ENCODE data around the gene SMPX. TPM values are rescaled to one million over a fixed set of nuclear protein-coding genes. Genes with fewer than 3 reads are reported as not detected.
"Not testable (repeated sequence)": the region's sequence is repeated elsewhere in the genome, so short reads cannot be mapped to it uniquely, and the experiment has no call there.

Gene SMPX
- total and polyA plus RNA-seq, 8 donors = 0.09 to 0.28 TPM; not detected in 6

DNA sequence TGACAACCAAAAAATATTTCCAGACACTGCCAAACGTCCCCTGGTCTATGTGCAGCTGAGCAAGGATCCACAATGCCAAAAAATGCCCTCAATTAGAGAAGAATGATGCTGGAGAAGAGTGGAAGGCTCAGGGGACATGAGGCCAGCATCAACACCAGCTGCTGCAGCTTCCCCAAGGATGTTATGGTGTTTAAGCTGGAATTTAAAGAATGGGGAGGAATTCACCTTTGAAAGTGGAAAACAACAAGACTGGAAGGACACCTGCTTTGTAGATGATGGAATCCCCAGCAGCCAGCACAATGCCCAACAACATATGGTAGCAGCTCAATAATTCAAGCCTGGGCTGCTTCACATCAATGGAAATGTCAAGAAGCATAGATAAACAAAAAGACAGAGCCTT lies 20.3 kb upstream of the SMPX start:
- no peak for FAIRE-seq
- ATAC-seq = no peak

DNA sequence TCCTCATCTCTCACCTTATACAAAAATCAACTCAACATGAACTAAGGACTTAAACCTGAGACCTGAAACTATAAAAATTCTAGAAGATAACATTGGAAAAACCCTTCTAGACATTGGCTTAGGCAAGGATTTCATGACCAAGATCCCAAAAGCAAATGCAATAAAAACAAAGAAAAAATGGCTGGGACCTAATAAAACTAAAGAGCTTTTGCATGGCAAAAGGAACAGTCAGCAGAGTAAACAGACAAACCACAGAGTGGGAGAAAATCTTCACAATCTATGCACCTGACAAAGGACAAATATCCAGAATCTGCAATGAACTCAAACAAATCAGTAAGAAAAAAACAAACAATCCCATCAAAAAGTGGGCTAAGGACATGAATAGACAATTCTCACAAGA lies 17.2 kb upstream of the SMPX start:
- DNase-seq; H3K36me3 ChIP-seq; FAIRE-seq; H3K9me3 ChIP-seq; intact Hi-C loops (cut with DNase I); ATAC-seq; H3K4me1 ChIP-seq; H3K27me3 ChIP-seq; H3K27ac ChIP-seq; H3K4me3 ChIP-seq: not testable (repeated sequence)

More for the DNA sequence above, 20.3 kb upstream of the SMPX start:
- no peak overlapping the region for H3K4me3 ChIP-seq
- WGBS, 2 donors = 18 to 21% methylated on average over 1 of the region's 1 CpG
- no peaks in the 10 kb centered on the region for H3K9me3 ChIP-seq
- no peaks in the 10 kb centered on the region for H3K36me3 ChIP-seq
- no peaks in the 10 kb centered on the region for H3K4me1 ChIP-seq
- TF ChIP-seq, protein P1, sequence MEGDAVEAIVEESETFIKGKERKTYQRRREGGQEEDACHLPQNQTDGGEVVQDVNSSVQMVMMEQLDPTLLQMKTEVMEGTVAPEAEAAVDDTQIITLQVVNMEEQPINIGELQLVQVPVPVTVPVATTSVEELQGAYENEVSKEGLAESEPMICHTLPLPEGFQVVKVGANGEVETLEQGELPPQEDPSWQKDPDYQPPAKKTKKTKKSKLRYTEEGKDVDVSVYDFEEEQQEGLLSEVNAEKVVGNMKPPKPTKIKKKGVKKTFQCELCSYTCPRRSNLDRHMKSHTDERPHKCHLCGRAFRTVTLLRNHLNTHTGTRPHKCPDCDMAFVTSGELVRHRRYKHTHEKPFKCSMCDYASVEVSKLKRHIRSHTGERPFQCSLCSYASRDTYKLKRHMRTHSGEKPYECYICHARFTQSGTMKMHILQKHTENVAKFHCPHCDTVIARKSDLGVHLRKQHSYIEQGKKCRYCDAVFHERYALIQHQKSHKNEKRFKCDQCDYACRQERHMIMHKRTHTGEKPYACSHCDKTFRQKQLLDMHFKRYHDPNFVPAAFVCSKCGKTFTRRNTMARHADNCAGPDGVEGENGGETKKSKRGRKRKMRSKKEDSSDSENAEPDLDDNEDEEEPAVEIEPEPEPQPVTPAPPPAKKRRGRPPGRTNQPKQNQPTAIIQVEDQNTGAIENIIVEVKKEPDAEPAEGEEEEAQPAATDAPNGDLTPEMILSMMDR (IDR thresholded peaks at IDR 0.05) = no peak
- H3K27me3 ChIP-seq = no peaks in the 10 kb centered on the region
- intact Hi-C loops (cut with DNase I) = no loop called here
- no peak for DNase-seq
- H3K27ac ChIP-seq = no peak overlapping the region

DNA sequence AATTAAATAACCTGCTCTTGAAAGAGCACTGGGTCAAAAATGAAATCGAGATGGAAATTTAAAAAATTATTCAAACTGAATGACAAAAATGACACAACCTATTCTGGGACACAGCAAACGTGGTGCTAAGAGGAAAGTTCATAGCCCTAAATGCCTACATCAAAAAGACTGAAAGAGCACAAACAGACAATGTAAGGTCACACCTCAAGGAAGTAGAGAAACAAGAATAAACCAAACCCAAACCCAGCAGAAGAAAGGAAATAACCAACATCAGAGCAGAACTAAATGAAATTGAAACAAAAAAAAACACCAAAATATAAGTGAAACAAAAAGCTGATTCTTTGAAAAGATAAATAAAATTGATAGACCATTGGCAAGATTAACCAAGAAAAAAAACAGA lies 15.1 kb upstream of the SMPX start:
- ATAC-seq, FAIRE-seq: not testable (repeated sequence)
- WGBS, 2 donors = 33 to 48% methylated on average over 2 of the region's 2 CpGs

DNA sequence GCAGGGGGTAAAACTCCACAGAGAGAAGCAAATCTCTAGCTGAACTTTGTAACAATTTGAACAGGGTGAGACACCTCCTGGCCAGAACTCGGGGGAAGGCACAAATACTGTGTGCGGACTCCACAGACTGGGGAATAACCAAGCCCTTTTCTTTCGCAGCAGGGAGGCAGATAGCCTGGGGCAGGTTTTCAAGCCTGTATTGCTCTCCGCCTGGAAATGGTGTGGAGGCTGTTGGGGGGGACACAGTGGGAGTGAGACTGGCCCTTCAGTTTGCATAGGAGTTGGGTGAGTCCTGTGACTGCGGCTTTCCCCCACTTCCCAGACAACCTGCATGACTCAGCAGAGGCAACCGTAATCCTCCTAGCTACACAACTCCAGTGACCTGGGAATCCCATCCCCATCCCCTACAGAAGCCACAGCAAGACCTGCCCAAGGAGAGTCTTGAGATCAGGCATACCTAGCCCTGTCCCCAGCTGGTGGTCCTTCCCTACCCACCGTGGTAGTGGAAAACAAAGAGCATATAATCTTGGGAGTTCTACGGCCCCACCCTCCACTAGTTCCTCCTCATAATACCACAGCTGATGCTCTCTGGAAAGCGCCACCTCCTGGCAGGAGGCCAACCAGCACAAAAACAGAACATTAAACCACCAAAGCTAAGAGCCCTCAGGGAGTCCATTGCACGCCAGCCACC lies 12.9 kb upstream of the SMPX start:
- no peak for FAIRE-seq
- no peak for DNase-seq
- TF ChIP-seq, protein P1 (IDR thresholded peaks at IDR 0.05) = no peak
- ATAC-seq = no peak
- no peaks in the 10 kb centered on the region for H3K36me3 ChIP-seq
- intact Hi-C loops (cut with DNase I) = no loop called here
- H3K27ac ChIP-seq = no peak overlapping the region
- no peak overlapping the region for H3K4me3 ChIP-seq
- no peaks in the 10 kb centered on the region for H3K27me3 ChIP-seq
- 76 to 88% methylated on average over 10 of the region's 10 CpGs for WGBS, 2 donors
- H3K9me3 ChIP-seq = no peaks in the 10 kb centered on the region
- H3K4me1 ChIP-seq = no peaks in the 10 kb centered on the region

More for the DNA sequence above, 15.1 kb upstream of the SMPX start:
- H3K4me3 ChIP-seq; H3K27ac ChIP-seq; intact Hi-C loops (cut with DNase I); DNase-seq; H3K9me3 ChIP-seq; H3K27me3 ChIP-seq; H3K4me1 ChIP-seq; H3K36me3 ChIP-seq: not testable (repeated sequence)

- Histone ChIP-seq H3K36me3 (no peaks in the 10 kb centered on the region), H3K27ac (no peak overlapping the region), H3K4me1 (no peaks in the 10 kb centered on the region), H3K9me3 (no peaks in the 10 kb centered on the region), H3K4me3 (no peak overlapping the region), H3K27me3 (peaks cover 0 to 6% (median 0%) of the 10 kb centered on the region in 4 donors)
- FAIRE-seq (no peak), DNase-seq (no peak), ATAC-seq (no peak)
- intact Hi-C loops (cut with DNase I) = no loop called here
- TF ChIP-seq, protein P1 (IDR thresholded peaks at IDR 0.05) = no peak
These were observed 8.2 kb upstream of the SMPX start for GRCh38 chrX:21766101-21766500.

DNA sequence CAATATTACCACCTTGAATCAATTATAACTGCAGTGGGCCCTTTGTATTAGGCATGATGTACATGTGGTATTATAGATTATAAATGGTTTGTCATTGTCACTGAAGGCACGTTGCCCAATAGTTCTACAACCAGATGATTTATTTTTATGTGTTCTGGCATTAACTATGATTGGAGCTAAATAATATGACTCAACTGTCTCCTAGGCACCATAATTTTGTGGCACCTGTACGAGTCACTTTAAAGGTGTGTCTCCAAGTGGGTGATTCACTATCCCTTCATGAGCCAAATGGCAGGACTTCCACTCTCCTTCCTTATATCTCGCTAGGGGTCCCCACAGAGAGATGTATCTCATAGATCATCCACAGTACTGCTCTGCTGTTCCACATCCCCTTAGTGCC lies 6.1 kb upstream of the SMPX start:
- DNase-seq (no peak), FAIRE-seq (no peak)
- WGBS, 2 donors = 59 to 66% methylated on average over 3 of the region's 3 CpGs

More for the DNA sequence above, 6.1 kb upstream of the SMPX start:
- no peak overlapping the region for H3K27ac ChIP-seq
- no peak overlapping the region for H3K4me3 ChIP-seq
- no peaks in the 10 kb centered on the region for H3K4me1 ChIP-seq
- intact Hi-C loops (cut with DNase I) = no loop called here
- ATAC-seq = no peak
- no peaks in the 10 kb centered on the region for H3K36me3 ChIP-seq
- peaks cover 0 to 6% (median 0%) of the 10 kb centered on the region in 4 donors for H3K27me3 ChIP-seq
- no peaks in the 10 kb centered on the region for H3K9me3 ChIP-seq
- TF ChIP-seq, protein P1 (IDR thresholded peaks at IDR 0.05) = no peak

All from pancreas (tissue), 10 donors.